ENCODE measurements around the gene MASP1. TPM values are rescaled to one million over a fixed set of nuclear protein-coding genes. Genes with fewer than 3 reads are reported as not detected.
"Not testable (repeated sequence)": the region's sequence is repeated elsewhere in the genome, so short reads cannot be mapped to it uniquely, and the experiment has no call there.

Gene MASP1
- polyA plus RNA-seq, 1 donor (not counting 4 experiments of a cell fraction or from before 2014, with no cell fraction given), result not detected

GRCh38 chr3:187207062-187207461 lies 84.5 kb downstream of the MASP1 start:
- no peak overlapping the region for H3K4me2 ChIP-seq (ENCODE audit: control insufficient read depth, extremely low read depth, insufficient read depth, low read depth, low read length)
- no peak overlapping the region for H3K9ac ChIP-seq (ENCODE audit: control insufficient read depth, extremely low read depth, insufficient read depth, low read length)
- FAIRE-seq (no peak), DNase-seq (ENCODE audit: low read depth, low spot score) (no peak)
- no peak overlapping the region for H3K27ac ChIP-seq (ENCODE audit: control insufficient read depth, insufficient read depth, low read length)
- no peaks in the 10 kb centered on the region for H3K36me3 ChIP-seq (ENCODE audit: control insufficient read depth in 2 of 2, extremely low read depth in 1 of 2, insufficient read depth in 2 of 2, low read length in 2 of 2)
- no peak for TF ChIP-seq EZH2 (IDR thresholded peaks at IDR 0.05; ENCODE audit: low read length)
- no peak for TF ChIP-seq CTCF (optimal IDR thresholded peaks at IDR 0.05 in 1 of 3, IDR thresholded peaks at IDR 0.05 in 1 of 3, conservative IDR thresholded peaks at IDR 0.05 in 1 of 3; ENCODE audit: extremely low read depth in 1 of 3, insufficient read depth in 2 of 3, low read length in 3 of 3)
- H3K27me3 ChIP-seq (ENCODE audit: control insufficient read depth, extremely low read depth, insufficient read depth, low read length), result no peaks in the 10 kb centered on the region
- no peaks in the 10 kb centered on the region for H3K9me1 ChIP-seq (ENCODE audit: control insufficient read depth, extremely low read depth, insufficient read depth, low read length)
- H3K9me3 ChIP-seq (ENCODE audit: control insufficient read depth, low read depth, low read length), result peaks cover 6% of the 10 kb centered on the region
- no peaks in the 10 kb centered on the region for H3K79me2 ChIP-seq (ENCODE audit: control insufficient read depth, insufficient read depth, low read length)
- H3K4me3 ChIP-seq (ENCODE audit: control insufficient read depth in 2 of 3, extremely low read depth in 1 of 3, insufficient read depth in 2 of 3, low read depth in 1 of 3, low read length in 3 of 3), result no peak overlapping the region
- dilution Hi-C loops (cut with MboI; ENCODE audit: extremely low pct_ligation_motif_present, low sequenced_read_pairs), result no loop called here
- no peaks in the 10 kb centered on the region for H4K20me1 ChIP-seq (ENCODE audit: control insufficient read depth, extremely low read depth, insufficient read depth, low read length)
- H2AFZ ChIP-seq (ENCODE audit: control insufficient read depth, low read length), result no peak overlapping the region
- H3K4me1 ChIP-seq (ENCODE audit: control insufficient read depth, extremely low read depth, insufficient read depth, low read length), result peaks cover 14% of the 10 kb centered on the region

- Histone ChIP-seq H3K4me1 (ENCODE audit: control insufficient read depth, extremely low read depth, insufficient read depth, low read length) (peaks cover 6% of the 10 kb centered on the region), H3K27ac (ENCODE audit: control insufficient read depth, insufficient read depth, low read length) (no peak overlapping the region), H3K9me3 (ENCODE audit: control insufficient read depth, low read depth, low read length) (peaks cover 6% of the 10 kb centered on the region), H3K79me2 (ENCODE audit: control insufficient read depth, insufficient read depth, low read length) (no peaks in the 10 kb centered on the region), H3K4me2 (ENCODE audit: control insufficient read depth, extremely low read depth, insufficient read depth, low read depth, low read length) (no peak overlapping the region), H3K4me3 (ENCODE audit: control insufficient read depth in 2 of 3, extremely low read depth in 1 of 3, insufficient read depth in 2 of 3, low read depth in 1 of 3, low read length in 3 of 3) (no peak overlapping the region), H3K36me3 (ENCODE audit: control insufficient read depth in 2 of 2, extremely low read depth in 1 of 2, insufficient read depth in 2 of 2, low read length in 2 of 2) (no peaks in the 10 kb centered on the region), H4K20me1 (ENCODE audit: control insufficient read depth, extremely low read depth, insufficient read depth, low read length) (no peaks in the 10 kb centered on the region), H3K9ac (ENCODE audit: control insufficient read depth, extremely low read depth, insufficient read depth, low read length) (no peak overlapping the region), H3K27me3 (ENCODE audit: control insufficient read depth, extremely low read depth, insufficient read depth, low read length) (peaks cover 2% of the 10 kb centered on the region), H2AFZ (ENCODE audit: control insufficient read depth, low read length) (no peak overlapping the region), H3K9me1 (ENCODE audit: control insufficient read depth, extremely low read depth, insufficient read depth, low read length) (no peaks in the 10 kb centered on the region)
- TF ChIP-seq EZH2 (IDR thresholded peaks at IDR 0.05; ENCODE audit: low read length) (no peak), CTCF (optimal IDR thresholded peaks at IDR 0.05 in 1 of 3, IDR thresholded peaks at IDR 0.05 in 1 of 3, conservative IDR thresholded peaks at IDR 0.05 in 1 of 3; ENCODE audit: extremely low read depth in 1 of 3, insufficient read depth in 2 of 3, low read length in 3 of 3) (no peak)
- dilution Hi-C loops (cut with MboI; ENCODE audit: extremely low pct_ligation_motif_present, low sequenced_read_pairs), result no loop called here
- no peak for DNase-seq (ENCODE audit: low read depth, low spot score)
- no peak for FAIRE-seq
These were observed 85.9 kb downstream of the MASP1 start for GRCh38 chr3:187205683-187206082.

GRCh38 chr3:187199463-187200050 lies 92.0 kb downstream of the MASP1 start:
- H3K9ac ChIP-seq (ENCODE audit: control insufficient read depth, extremely low read depth, insufficient read depth, low read length); H3K4me3 ChIP-seq (ENCODE audit: control insufficient read depth in 2 of 3, extremely low read depth in 1 of 3, insufficient read depth in 2 of 3, low read depth in 1 of 3, low read length in 3 of 3); H3K36me3 ChIP-seq (ENCODE audit: control insufficient read depth in 2 of 2, extremely low read depth in 1 of 2, insufficient read depth in 2 of 2, low read length in 2 of 2); H3K4me1 ChIP-seq (ENCODE audit: control insufficient read depth, extremely low read depth, insufficient read depth, low read length); H2AFZ ChIP-seq (ENCODE audit: control insufficient read depth, low read length); FAIRE-seq; H3K4me2 ChIP-seq (ENCODE audit: control insufficient read depth, extremely low read depth, insufficient read depth, low read depth, low read length); H3K79me2 ChIP-seq (ENCODE audit: control insufficient read depth, insufficient read depth, low read length); H3K9me3 ChIP-seq (ENCODE audit: control insufficient read depth, low read depth, low read length); dilution Hi-C loops (cut with MboI; ENCODE audit: extremely low pct_ligation_motif_present, low sequenced_read_pairs); H3K9me1 ChIP-seq (ENCODE audit: control insufficient read depth, extremely low read depth, insufficient read depth, low read length); DNase-seq (ENCODE audit: low read depth, low spot score); H4K20me1 ChIP-seq (ENCODE audit: control insufficient read depth, extremely low read depth, insufficient read depth, low read length); H3K27ac ChIP-seq (ENCODE audit: control insufficient read depth, insufficient read depth, low read length); H3K27me3 ChIP-seq (ENCODE audit: control insufficient read depth, extremely low read depth, insufficient read depth, low read length): not testable (repeated sequence)
